ENCODE measurements around the gene FHAD1. TPM values are rescaled to one million over a fixed set of nuclear protein-coding genes. Genes with fewer than 3 reads are reported as not detected.

Gene FHAD1
- total and polyA plus RNA-seq, 9 of the 15 experiments (the other 6 are each of a cell fraction or from before 2014, with no cell fraction given), result 0.32 to 2.1 (median 1.5) TPM; not detected in 1

DNA sequence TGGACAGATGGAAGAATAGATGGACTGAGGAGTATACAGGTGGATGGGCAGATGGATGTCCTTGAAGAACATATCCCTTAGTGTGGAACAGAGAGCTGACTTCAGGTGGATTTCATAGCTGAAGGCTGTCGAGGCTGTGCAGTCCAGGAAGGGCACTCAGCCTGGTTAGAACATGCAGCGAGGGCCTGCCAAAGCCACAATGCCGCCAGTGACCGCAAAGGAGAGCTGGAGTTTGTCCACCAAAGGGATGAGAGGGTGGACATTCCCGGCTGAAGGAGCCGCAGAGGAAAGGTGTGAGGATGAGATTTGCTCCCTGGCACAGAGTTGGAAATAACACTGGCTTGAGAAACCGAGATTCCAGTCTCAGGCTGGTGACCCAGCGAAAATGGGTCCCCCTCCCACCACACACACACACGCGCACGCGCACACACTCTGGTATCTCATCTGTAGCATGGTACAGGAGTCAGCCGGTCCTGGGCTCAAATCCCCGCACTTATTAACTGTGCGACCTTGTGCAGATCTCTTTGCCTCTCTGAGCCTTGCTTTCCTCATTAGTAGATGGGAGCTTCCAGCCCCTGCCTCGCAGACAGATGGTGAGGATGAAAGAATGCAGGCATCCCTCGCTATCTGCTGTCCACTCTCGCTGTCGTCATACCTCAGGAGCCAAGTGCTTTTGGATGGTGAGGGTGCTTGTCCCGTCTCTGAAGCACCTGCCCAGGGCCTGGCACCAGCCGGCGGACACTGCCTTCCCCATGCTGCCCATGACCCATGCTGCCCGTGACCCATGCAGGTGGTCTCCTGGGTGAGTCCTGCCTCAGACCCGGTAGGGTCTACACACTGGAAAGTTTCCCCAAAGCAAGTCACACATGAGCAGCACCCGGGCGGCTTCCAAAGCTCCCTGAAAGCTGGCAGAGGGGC is 135.8 kb downstream of the FHAD1 start:
- no peaks in the 10 kb centered on the region for H3K9me3 ChIP-seq (replicated peaks; ENCODE audit: control insufficient read depth, insufficient read depth, low read depth, low read length)
- no peak for DNase-seq (ENCODE audit: extremely low read depth in 1 of 4, low spot score in 3 of 4)
- no peak overlapping the region for H3K9ac ChIP-seq (ENCODE audit: insufficient read depth in 1 of 2, low read depth in 2 of 2, low read length in 2 of 2)
- no peak overlapping the region for H3K27ac ChIP-seq (ENCODE audit: extremely low read depth, low read depth, low read length)
- H3K27me3 ChIP-seq (ENCODE audit: control insufficient read depth in 2 of 2, insufficient read depth in 2 of 2, low read length in 2 of 2), result peaks cover 64 to 88% of the 10 kb centered on the region in 2 experiments
- H2AFZ ChIP-seq (ENCODE audit: low read depth, low read length), result no peak overlapping the region
- no peak overlapping the region for H3K4me2 ChIP-seq (ENCODE audit: insufficient read depth, low read length)
- peak; percentile 30; the same call in 2 of the 3 replicates for ATAC-seq
- H3K36me3 ChIP-seq (ENCODE audit: control insufficient read depth, insufficient read depth, low read length), result no peaks in the 10 kb centered on the region
- in situ Hi-C loops (cut with MboI) (no loop called here), intact Hi-C loops (cut with micrococcal nuclease) (no loop called here)
- H4K20me1 ChIP-seq (replicated peaks; ENCODE audit: control insufficient read depth, insufficient read depth, low read length), result peaks cover 3% of the 10 kb centered on the region
- whole genome bisulfite sequencing (ENCODE audit: insufficient coverage, low coverage, missing lambda C conversion rate), result 13% methylated on average over 26 of the region's 26 CpGs
- peaks cover 0 to 11% of the 10 kb centered on the region in 2 experiments; a peak in 3 of 5 replicates for H3K4me1 ChIP-seq (replicated peaks in 1 of 2; ENCODE audit: control insufficient read depth in 2 of 2, insufficient read depth in 2 of 2, low read length in 2 of 2)
- no peaks in the 10 kb centered on the region for H3K79me2 ChIP-seq (ENCODE audit: control insufficient read depth, insufficient read depth, low read length)
- no TSS peak for BruUV-seq (replicated peaks)
- H3K4me3 ChIP-seq, result no peak overlapping the region
- CTCF ChIA-PET (ENCODE audit: low intra/inter-chr PET ratio), result no interaction called here
- H3K9me1 ChIP-seq (ENCODE audit: control insufficient read depth, insufficient read depth, low read length), result no peaks in the 10 kb centered on the region
- POLR2A ChIA-PET, result interaction anchor here (0.6 to 1.2 kb wide), 4 partner anchors 12 to 152 kb away, joined by 3 to 6 read pairs (median 3); no protein-coding TSS in a partner anchor
- FAIRE-seq, result no peak
- TF ChIP-seq ATF1 (CRISPR knock-in tag; IDR thresholded peaks at IDR 0.05), result no peak
- TF ChIP-seq ATF1 (tag; IDR thresholded peaks at IDR 0.05), result peak; percentile 11; the same call in 1 of the 2 replicates
- TF ChIP-seq KLF6 (CRISPR knock-in tag; IDR thresholded peaks at IDR 0.05; ENCODE audit: borderline replicate concordance), result no peak
- TF ChIP-seq EP300 (IDR thresholded peaks at IDR 0.05; ENCODE audit: low read length), result no peak
- TF ChIP-seq, protein P1, sequence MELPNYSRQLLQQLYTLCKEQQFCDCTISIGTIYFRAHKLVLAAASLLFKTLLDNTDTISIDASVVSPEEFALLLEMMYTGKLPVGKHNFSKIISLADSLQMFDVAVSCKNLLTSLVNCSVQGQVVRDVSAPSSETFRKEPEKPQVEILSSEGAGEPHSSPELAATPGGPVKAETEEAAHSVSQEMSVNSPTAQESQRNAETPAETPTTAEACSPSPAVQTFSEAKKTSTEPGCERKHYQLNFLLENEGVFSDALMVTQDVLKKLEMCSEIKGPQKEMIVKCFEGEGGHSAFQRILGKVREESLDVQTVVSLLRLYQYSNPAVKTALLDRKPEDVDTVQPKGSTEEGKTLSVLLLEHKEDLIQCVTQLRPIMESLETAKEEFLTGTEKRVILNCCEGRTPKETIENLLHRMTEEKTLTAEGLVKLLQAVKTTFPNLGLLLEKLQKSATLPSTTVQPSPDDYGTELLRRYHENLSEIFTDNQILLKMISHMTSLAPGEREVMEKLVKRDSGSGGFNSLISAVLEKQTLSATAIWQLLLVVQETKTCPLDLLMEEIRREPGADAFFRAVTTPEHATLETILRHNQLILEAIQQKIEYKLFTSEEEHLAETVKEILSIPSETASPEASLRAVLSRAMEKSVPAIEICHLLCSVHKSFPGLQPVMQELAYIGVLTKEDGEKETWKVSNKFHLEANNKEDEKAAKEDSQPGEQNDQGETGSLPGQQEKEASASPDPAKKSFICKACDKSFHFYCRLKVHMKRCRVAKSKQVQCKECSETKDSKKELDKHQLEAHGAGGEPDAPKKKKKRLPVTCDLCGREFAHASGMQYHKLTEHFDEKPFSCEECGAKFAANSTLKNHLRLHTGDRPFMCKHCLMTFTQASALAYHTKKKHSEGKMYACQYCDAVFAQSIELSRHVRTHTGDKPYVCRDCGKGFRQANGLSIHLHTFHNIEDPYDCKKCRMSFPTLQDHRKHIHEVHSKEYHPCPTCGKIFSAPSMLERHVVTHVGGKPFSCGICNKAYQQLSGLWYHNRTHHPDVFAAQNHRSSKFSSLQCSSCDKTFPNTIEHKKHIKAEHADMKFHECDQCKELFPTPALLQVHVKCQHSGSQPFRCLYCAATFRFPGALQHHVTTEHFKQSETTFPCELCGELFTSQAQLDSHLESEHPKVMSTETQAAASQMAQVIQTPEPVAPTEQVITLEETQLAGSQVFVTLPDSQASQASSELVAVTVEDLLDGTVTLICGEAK (IDR thresholded peaks at IDR 0.05), result no peak
- TF ChIP-seq, protein P1 (CRISPR knock-in tag; IDR thresholded peaks at IDR 0.05), result 0 out of 2 replicates have a peak, but pooled peaks have one; percentile 18
- TF ChIP-seq HSF4 (CRISPR knock-in tag; IDR thresholded peaks at IDR 0.05; ENCODE audit: borderline replicate concordance), result no peak
- TF ChIP-seq, protein P2, sequence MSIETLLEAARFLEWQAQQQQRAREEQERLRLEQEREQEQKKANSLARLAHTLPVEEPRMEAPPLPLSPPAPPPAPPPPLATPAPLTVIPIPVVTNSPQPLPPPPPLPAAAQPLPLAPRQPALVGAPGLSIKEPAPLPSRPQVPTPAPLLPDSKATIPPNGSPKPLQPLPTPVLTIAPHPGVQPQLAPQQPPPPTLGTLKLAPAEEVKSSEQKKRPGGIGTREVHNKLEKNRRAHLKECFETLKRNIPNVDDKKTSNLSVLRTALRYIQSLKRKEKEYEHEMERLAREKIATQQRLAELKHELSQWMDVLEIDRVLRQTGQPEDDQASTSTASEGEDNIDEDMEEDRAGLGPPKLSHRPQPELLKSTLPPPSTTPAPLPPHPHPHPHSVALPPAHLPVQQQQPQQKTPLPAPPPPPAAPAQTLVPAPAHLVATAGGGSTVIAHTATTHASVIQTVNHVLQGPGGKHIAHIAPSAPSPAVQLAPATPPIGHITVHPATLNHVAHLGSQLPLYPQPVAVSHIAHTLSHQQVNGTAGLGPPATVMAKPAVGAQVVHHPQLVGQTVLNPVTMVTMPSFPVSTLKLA (conservative IDR thresholded peaks at IDR 0.05), result no peak
- no peak for TF ChIP-seq FOS (IDR thresholded peaks at IDR 0.05; ENCODE audit: extremely low read depth, insufficient read length)
- TF ChIP-seq NRF1 (conservative IDR thresholded peaks at IDR 0.05 in 1 of 2, IDR thresholded peaks at IDR 0.05 in 1 of 2), result peak; percentile 75 to 80
- TF ChIP-seq NFE2 (IDR thresholded peaks at IDR 0.05; ENCODE audit: low read depth), result 0 out of 2 replicates have a peak, but pooled peaks have one; percentile 5

All from K562 (cell line).